ENCODE results near the gene STH.

The STH gene

GRCh38 chr17:46026166-46027047 is 27.4 kb downstream of the STH start:
- no peak for DNase-seq (ENCODE audit: low read depth in 4 of 4, low spot score in 1 of 4)

GRCh38 chr17:46027048-46027975 is 28.3 kb downstream of the STH start:
- DNase-seq (ENCODE audit: low read depth in 4 of 4, low spot score in 1 of 4) = no peak

DNA sequence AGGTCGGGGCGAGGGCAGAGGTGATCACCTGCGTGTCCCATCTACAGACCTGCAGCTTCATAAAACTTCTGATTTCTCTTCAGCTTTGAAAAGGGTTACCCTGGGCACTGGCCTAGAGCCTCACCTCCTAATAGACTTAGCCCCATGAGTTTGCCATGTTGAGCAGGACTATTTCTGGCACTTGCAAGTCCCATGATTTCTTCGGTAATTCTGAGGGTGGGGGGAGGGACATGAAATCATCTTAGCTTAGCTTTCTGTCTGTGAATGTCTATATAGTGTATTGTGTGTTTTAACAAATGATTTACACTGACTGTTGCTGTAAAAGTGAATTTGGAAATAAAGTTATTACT is 28.9 kb downstream of the STH start:
- no peak for DNase-seq (ENCODE audit: low read depth in 4 of 4, low spot score in 1 of 4)

- no peak for DNase-seq (ENCODE audit: low read depth in 4 of 4, low spot score in 1 of 4)
These were observed 29.3 kb downstream of the STH start for GRCh38 chr17:46028374-46028773.

- DNase-seq (ENCODE audit: low read depth in 4 of 4, low spot score in 1 of 4) = no peak
These were observed 30.0 kb downstream of the STH start for GRCh38 chr17:46028981-46029565.

DNA sequence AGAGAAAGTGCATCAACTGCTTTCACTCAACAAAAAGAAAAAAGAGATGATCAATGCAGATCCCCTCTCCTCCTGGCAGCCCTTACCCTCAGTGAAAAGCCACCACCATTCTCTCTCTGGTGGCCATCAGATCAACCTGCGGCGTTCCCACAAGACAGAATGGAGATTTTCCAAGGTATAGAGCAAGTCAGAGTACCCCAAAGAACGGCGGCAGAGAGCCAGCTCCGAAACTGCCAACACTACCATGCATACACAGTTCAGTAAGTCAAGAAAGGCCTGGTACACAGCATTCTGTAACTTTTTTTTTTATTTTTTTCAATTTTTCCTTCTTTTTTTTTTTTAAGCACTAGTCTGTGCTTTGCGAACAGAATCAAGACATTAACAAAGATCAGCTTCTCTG is 30.6 kb downstream of the STH start:
- DNase-seq (ENCODE audit: low read depth in 4 of 4, low spot score in 1 of 4) = no peak

GRCh38 chr17:46030752-46031151 is 31.7 kb downstream of the STH start:
- no peak for DNase-seq (ENCODE audit: low read depth in 4 of 4, low spot score in 1 of 4)

- no peak for DNase-seq (ENCODE audit: low read depth in 4 of 4, low spot score in 1 of 4)
These were observed 32.4 kb downstream of the STH start for GRCh38 chr17:46031440-46031839.

DNA sequence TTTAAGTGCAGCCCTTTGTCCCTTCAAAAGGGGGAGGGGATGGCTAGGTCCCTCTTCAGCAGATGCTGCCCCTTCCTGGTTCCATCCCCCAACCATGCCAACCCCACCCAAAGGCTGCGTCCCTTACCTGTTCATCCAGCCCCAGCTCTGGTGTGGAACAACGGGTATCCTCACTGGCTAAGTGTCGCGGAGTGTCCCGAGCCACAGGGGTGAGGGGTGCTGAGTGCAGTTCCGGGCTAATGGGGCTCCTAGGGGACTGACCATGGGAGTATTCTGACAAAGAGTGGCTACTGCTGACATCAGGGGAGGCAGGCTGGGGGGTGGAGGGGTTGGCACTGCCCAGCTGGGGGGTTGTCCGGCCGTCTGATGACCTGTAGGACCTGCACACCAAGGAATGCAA is 32.9 kb downstream of the STH start:
- DNase-seq (ENCODE audit: low read depth in 4 of 4, low spot score in 1 of 4) = no peak

DNA sequence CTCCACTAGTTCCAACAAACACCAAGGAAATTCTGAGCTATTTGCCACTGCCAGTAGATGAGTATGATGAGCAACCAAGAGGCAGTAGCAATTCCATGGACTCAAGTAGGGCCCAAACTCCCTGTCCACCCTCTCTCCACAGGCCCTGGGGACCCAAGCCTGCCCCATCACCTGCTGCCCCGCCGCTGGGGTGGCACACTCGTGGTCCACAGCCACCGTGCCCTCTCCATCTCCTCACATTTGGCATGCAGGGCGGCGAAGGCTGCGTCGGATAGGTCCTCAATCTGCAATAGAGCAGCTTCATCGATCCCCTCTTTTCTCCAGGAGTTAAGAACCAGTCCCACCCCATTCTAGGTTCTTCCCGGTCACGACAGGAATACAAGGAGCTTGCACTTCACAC is 33.9 kb downstream of the STH start:
- no peak for DNase-seq (ENCODE audit: low read depth in 4 of 4, low spot score in 1 of 4)

DNA sequence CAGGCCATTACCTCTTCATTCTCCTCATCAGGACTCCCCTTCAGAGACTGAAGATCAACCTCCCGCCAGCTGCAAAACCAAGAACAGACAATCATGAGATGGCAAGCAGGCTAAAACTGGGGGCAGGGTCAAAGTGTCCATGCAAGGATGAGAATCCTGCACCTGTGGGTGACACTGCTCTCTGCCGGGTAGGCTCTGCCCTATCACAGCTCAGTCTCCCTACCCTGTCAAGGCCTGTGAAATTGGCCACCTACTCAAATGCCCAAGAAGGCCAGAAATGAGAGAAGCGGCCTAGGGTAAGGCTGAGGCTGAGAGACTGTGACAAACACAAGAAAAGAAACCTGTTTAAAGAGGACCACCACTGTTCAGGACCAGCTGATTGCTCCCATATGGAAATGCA is 34.3 kb downstream of the STH start:
- DNase-seq (ENCODE audit: low read depth in 4 of 4, low spot score in 1 of 4) = no peak

GRCh38 chr17:46035112-46035818 is 36.2 kb downstream of the STH start:
- no peak for DNase-seq (ENCODE audit: low read depth in 4 of 4, low spot score in 1 of 4)

DNA sequence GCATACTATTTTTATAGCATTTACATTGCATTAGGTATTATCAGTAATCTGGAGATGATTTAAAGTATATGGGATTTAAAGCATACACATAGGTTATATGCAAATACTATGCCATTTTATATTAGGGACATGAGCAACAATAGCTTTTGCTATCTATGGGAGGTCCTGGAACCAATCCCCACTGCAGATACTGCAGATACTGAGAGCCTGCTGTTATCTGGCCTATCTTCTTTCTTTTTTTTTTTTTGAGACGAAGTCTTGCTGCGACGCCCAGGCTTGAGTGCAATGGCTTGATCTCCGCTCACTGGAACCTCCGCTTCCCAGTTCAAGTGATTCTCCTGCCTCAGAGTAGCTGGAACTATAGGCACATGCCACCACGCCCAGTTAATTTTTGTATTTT is 37.4 kb downstream of the STH start:
- DNase-seq (ENCODE audit: low read depth in 4 of 4, low spot score in 1 of 4) = no peak

GRCh38 chr17:46037722-46038255 is 38.7 kb downstream of the STH start:
- no peak for DNase-seq (ENCODE audit: low read depth in 4 of 4, low spot score in 1 of 4)

GRCh38 chr17:46038414-46038813 is 39.4 kb downstream of the STH start:
- DNase-seq (ENCODE audit: low read depth in 4 of 4, low spot score in 1 of 4) = no peak

DNA sequence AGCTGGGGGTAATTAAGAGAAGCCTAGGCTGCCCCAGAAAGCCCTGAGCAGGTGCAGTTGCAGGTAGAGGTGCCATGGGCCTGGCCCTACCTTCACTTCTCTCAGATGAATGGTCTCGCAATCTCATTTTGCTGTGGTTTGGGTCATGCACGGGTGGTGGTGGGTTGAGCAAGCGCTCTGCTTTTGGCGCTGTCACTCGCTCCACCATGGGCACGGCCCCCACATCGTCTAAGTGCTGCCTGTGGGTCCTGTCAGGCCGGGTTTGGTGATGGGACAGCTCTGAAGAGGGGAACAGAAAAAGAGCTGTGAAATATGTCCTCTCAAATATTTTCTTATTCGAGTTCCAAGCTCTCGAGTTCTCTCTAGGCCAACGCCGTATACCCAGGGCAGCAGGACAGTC is 39.9 kb downstream of the STH start:
- DNase-seq (ENCODE audit: low read depth in 4 of 4, low spot score in 1 of 4) = no peak

DNA sequence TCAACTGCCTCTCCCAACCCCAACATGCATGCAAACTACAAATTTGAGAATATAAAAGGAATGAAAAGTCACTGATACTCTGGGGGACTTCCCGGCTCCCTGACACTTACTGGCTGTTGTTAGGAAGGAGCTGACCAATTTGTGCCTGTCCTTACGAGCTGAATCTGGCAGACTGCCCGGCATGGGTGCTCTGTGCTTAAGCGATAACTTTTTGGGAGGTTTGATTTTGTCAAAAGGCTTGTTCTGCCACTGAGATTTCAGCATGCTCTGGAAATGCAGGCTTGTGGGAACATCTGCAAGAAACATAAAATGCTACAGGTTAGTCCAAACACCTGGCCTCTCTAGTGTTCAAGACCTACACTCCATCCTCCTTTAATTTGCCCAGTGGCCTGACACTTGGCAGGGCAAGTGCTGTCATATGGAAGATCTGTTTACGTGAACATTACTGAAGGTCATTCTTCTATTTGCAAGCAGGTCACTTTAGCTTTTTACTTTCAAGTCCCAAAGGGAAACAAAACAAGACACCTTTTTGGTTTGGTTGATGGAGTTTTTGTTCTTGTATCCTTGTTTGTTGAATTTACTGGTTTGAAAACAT is 40.6 kb downstream of the STH start:
- DNase-seq (ENCODE audit: low read depth in 4 of 4, low spot score in 1 of 4) = no peak

GRCh38 chr17:46042246-46042645 is 43.2 kb downstream of the STH start:
- no peak for DNase-seq (ENCODE audit: low read depth in 4 of 4, low spot score in 1 of 4)

GRCh38 chr17:46042925-46043324 is 43.9 kb downstream of the STH start:
- DNase-seq (ENCODE audit: low read depth in 4 of 4, low spot score in 1 of 4) = no peak

- DNase-seq (ENCODE audit: low read depth in 4 of 4, low spot score in 1 of 4) = no peak
These were observed 44.6 kb downstream of the STH start for GRCh38 chr17:46043606-46044005.
